Neuronal stem cell (in vitro differentiated cells): ENCODE results near the gene SIAH2.

Experiments
- DNase-seq: peaks from one replicate; pipeline ENCODE4 v3.0.0-alpha.2; 2013; ENCODE audit warnings: low spot score
- H2AFZ ChIP-seq: one replicate; pipeline ENCODE4 v1.6.1; 2013; ENCODE audit warnings: mild to moderate bottlenecking, low read length, inconsistent platforms
- H2AK5ac ChIP-seq: 2 replicates; pipeline ENCODE4 v1.6.1; 2013; ENCODE audit warnings: low read depth, mild to moderate bottlenecking, inconsistent platforms, low read length, moderate library complexity, mixed read lengths
- H2BK120ac ChIP-seq: 2 replicates; pipeline ENCODE4 v1.6.1; 2013; ENCODE audit warnings: low read depth, mild to moderate bottlenecking, inconsistent platforms, low read length, moderate library complexity, mixed read lengths
- H2BK12ac ChIP-seq: one replicate; pipeline ENCODE4 v1.6.1; 2013; ENCODE audit warnings: low read length, inconsistent platforms
- H2BK15ac ChIP-seq: 2 replicates; pipeline ENCODE4 v1.6.1; 2013; ENCODE audit warnings: mild to moderate bottlenecking, low read length, inconsistent platforms, mixed read lengths
- H2BK5ac ChIP-seq: one replicate; pipeline ENCODE4 v1.6.1; 2013; ENCODE audit warnings: inconsistent platforms, mild to moderate bottlenecking, low read length, moderate library complexity
- H3K14ac ChIP-seq: one replicate; pipeline ENCODE4 v1.6.1; 2013; ENCODE audit warnings: low read length, inconsistent platforms
- H3K18ac ChIP-seq: 2 replicates; pipeline ENCODE4 v1.6.1; 2013; ENCODE audit warnings: low read length, inconsistent platforms
- H3K23ac ChIP-seq: 2 replicates; pipeline ENCODE4 v1.6.1; 2013; ENCODE audit warnings: low read depth, mild to moderate bottlenecking, mixed read lengths, low read length, inconsistent platforms; ENCODE audit not compliant: poor library complexity
- H3K27ac ChIP-seq: replicated peaks from 3 replicates; pipeline ENCODE4 v1.5.1; 2013; ENCODE audit warnings: low read length, inconsistent platforms
- H3K27me3 ChIP-seq, 3 experiments: 2 replicates each; pipeline ENCODE4 v1.6.1; 2013; ENCODE audit warnings: low read length in 3 of 3, mild to moderate bottlenecking in 2 of 3, inconsistent platforms in 1 of 3, low read depth in 1 of 3, mixed read lengths in 1 of 3, moderate library complexity in 1 of 3; ENCODE audit not compliant: control insufficient read depth in 3 of 3, insufficient read depth in 3 of 3
- H3K36me3 ChIP-seq, 2 donors: replicated peaks in 1 of 2; 2 replicates each; pipeline ENCODE4 v1.6.1; 2013; ENCODE audit warnings: low read length in 2 of 2; ENCODE audit not compliant: control insufficient read depth in 2 of 2, insufficient read depth in 2 of 2
- H3K4ac ChIP-seq: 2 replicates; pipeline ENCODE4 v1.6.1; 2013; ENCODE audit warnings: inconsistent platforms, mild to moderate bottlenecking, low read length, moderate library complexity
- H3K4me1 ChIP-seq, 2 donors: 1 replicate in 1 of 2; 2 replicates in 1 of 2; pipeline ENCODE4 v1.6.1; 2013; ENCODE audit warnings: low read length in 2 of 2, low read depth in 1 of 2; ENCODE audit not compliant: control insufficient read depth in 2 of 2, insufficient read depth in 1 of 2
- H3K4me2 ChIP-seq: one replicate; pipeline ENCODE4 v1.6.1; 2013; ENCODE audit warnings: mild to moderate bottlenecking, low read length, inconsistent platforms; ENCODE audit not compliant: insufficient read depth, poor library complexity, severe bottlenecking
- H3K4me3 ChIP-seq, 2 donors: 2 replicates each; pipeline ENCODE4 v1.5.1; 2013; ENCODE audit warnings: low read length in 2 of 2, mild to moderate bottlenecking in 2 of 2, inconsistent platforms in 1 of 2, moderate library complexity in 1 of 2
- H3K79me1 ChIP-seq: one replicate; pipeline ENCODE4 v1.6.1; 2013; ENCODE audit warnings: low read depth, mild to moderate bottlenecking, inconsistent platforms, low read length, moderate library complexity
- H3K9ac ChIP-seq: one replicate; pipeline ENCODE4 v1.6.1; 2013; ENCODE audit warnings: mild to moderate bottlenecking, low read depth, low read length, inconsistent platforms; ENCODE audit not compliant: poor library complexity
- H3K9me3 ChIP-seq, 2 donors: replicated peaks in 1 of 2; 2 replicates each; pipeline versions ENCODE3 to v1.6.1; 2013; ENCODE audit warnings: low read length in 2 of 2, mild to moderate bottlenecking in 2 of 2, inconsistent platforms in 1 of 2, low read depth in 1 of 2, mixed read lengths in 1 of 2, moderate library complexity in 1 of 2; ENCODE audit not compliant: control insufficient read depth in 2 of 2, insufficient read depth in 1 of 2
- H4K8ac ChIP-seq: one replicate; pipeline ENCODE4 v1.6.1; 2013; ENCODE audit warnings: low read depth, mild to moderate bottlenecking, inconsistent platforms, low read length, moderate library complexity
- H4K91ac ChIP-seq: one replicate; pipeline ENCODE4 v1.6.1; 2013; ENCODE audit warnings: low read length, low read depth, mild to moderate bottlenecking, inconsistent platforms; ENCODE audit not compliant: poor library complexity
- WGBS, 2 donors: extraction: QIAGEN DNeasy Blood & Tissue Kit; methylation state at CpG; one replicate each; pipeline ENCODE4 v1.1.7; 2013; ENCODE audit warnings: missing lambda C conversion rate in 2 of 2, mixed read lengths in 1 of 2; ENCODE audit not compliant: insufficient read length in 2 of 2, insufficient replicate concordance in 1 of 2; ENCODE audit errors: extremely low coverage in 2 of 2; 5-methylcytosine and 5-hydroxymethylcytosine counted together

Gene SIAH2

GRCh38 chr3:150763841-150764483 lies 993 bp upstream of the SIAH2 start:
- Histone ChIP-seq H2AK5ac (peak overlapping the region; percentile 20), H3K4ac (no peak overlapping the region), H3K23ac (no peak overlapping the region), H2BK15ac (peak overlapping the region; percentile 51), H3K79me1 (peaks cover 2% of the 10 kb centered on the region), H3K4me2 (peak overlapping the region; percentile 90), H4K8ac (no peak overlapping the region), H3K27ac (peak overlapping the region; percentile 69), H3K4me3 (peak overlapping the region; percentile 66 to 83), H3K18ac (peak overlapping the region; percentile 95), H4K91ac (no peak overlapping the region), H2BK5ac (peak overlapping the region; percentile 57), H2AFZ (peak overlapping the region; percentile 99), H2BK120ac (no peak overlapping the region), H3K4me1 (peaks cover 4 to 13% of the 10 kb centered on the region in 2 donors), H3K9me3 (no peaks in the 10 kb centered on the region), H2BK12ac (no peak overlapping the region), H3K9ac (peak overlapping the region; percentile 64), H3K14ac (no peak overlapping the region), H3K36me3 (peaks cover 0 to 7% of the 10 kb centered on the region in 2 donors), H3K27me3 (no peaks in the 10 kb centered on the region)
- WGBS, 2 donors, result no CpG with 5 or more reads among the region's 27 CpGs
- peak; percentile 32 for DNase-seq

- Histone ChIP-seq H2AK5ac (no peak overlapping the region), H3K4me1 (peaks cover 4 to 13% of the 10 kb centered on the region in 2 donors), H3K9me3 (no peaks in the 10 kb centered on the region), H3K79me1 (peaks cover 2% of the 10 kb centered on the region), H3K23ac (peak overlapping the region; percentile 45), H3K18ac (peak overlapping the region; percentile 89), H4K8ac (no peak overlapping the region), H2AFZ (peak overlapping the region; percentile 99), H3K4me3 (peak overlapping the region; percentile 66 to 83), H2BK120ac (no peak overlapping the region), H3K27ac (peak overlapping the region; percentile 69), H2BK15ac (no peak overlapping the region), H3K4me2 (peak overlapping the region; percentile 90), H3K9ac (peak overlapping the region; percentile 87), H2BK12ac (no peak overlapping the region), H3K27me3 (peaks cover 0 to 2% (median 0%) of the 10 kb centered on the region in 3 experiments), H4K91ac (no peak overlapping the region), H3K14ac (no peak overlapping the region), H3K4ac (no peak overlapping the region), H3K36me3 (peaks cover 0 to 7% of the 10 kb centered on the region in 2 donors), H2BK5ac (peak overlapping the region; percentile 69)
- no peak for DNase-seq
- WGBS, 2 donors, result no CpG with 5 or more reads among the region's 76 CpGs
These were observed 277 bp downstream of the SIAH2 start for GRCh38 chr3:150762662-150763121.

- Histone ChIP-seq H2BK15ac (no peak overlapping the region), H3K9ac (peak overlapping the region; percentile 87), H3K4ac (no peak overlapping the region), H2BK120ac (no peak overlapping the region), H2AFZ (peak overlapping the region; percentile 99), H3K36me3 (peaks cover 0 to 7% of the 10 kb centered on the region in 2 donors), H3K79me1 (peaks cover 2% of the 10 kb centered on the region), H2BK5ac (peak overlapping the region; percentile 69), H3K27ac (no peak overlapping the region), H4K91ac (no peak overlapping the region), H3K14ac (peak overlapping the region; percentile 42), H2BK12ac (no peak overlapping the region), H3K18ac (peak overlapping the region; percentile 89), H3K4me1 (peaks cover 4 to 13% of the 10 kb centered on the region in 2 donors), H3K4me3 (peak overlapping the region; percentile 66 to 83), H2AK5ac (no peak overlapping the region), H3K4me2 (peak overlapping the region; percentile 90), H3K9me3 (no peaks in the 10 kb centered on the region), H3K23ac (peak overlapping the region; percentile 35), H3K27me3 (peaks cover 0 to 2% (median 0%) of the 10 kb centered on the region in 3 experiments), H4K8ac (no peak overlapping the region)
- WGBS, 2 donors, result no CpG with 5 or more reads among the region's 48 CpGs
- peak; percentile 41 for DNase-seq
These were observed 923 bp downstream of the SIAH2 start for GRCh38 chr3:150761831-150762661.
